Measurements from ENCODE around the gene SNX30.

The SNX30 gene

GRCh38 chr9:112848316-112849151 lies 98.0 kb downstream of the SNX30 start:
- H3K4me1 Mint-ChIP-seq, result peaks cover 25% of the 10 kb centered on the region
- no peaks in the 10 kb centered on the region for H3K27me3 Mint-ChIP-seq
- no peak overlapping the region for H3K4me3 Mint-ChIP-seq
- H3K9me3 Mint-ChIP-seq, result no peaks in the 10 kb centered on the region
- ATAC-seq, result no peak
- no peak for DNase-seq
- H3K27ac Mint-ChIP-seq, result no peak overlapping the region

GRCh38 chr9:112849363-112849922 lies 98.9 kb downstream of the SNX30 start:
- Mint-ChIP-seq H3K9me3 (no peaks in the 10 kb centered on the region), H3K4me1 (peaks cover 19% of the 10 kb centered on the region), H3K4me3 (no peak overlapping the region), H3K27me3 (no peaks in the 10 kb centered on the region), H3K27ac (no peak overlapping the region)
- DNase-seq (no peak), ATAC-seq (peak; percentile 67)

GRCh38 chr9:112850840-112851239 lies 100.3 kb downstream of the SNX30 start:
- no peaks in the 10 kb centered on the region for H3K9me3 Mint-ChIP-seq

GRCh38 chr9:112852741-112853504 lies 102.4 kb downstream of the SNX30 start:
- no peak for ATAC-seq
- Mint-ChIP-seq H3K27me3 (no peaks in the 10 kb centered on the region), H3K27ac (no peak overlapping the region), H3K4me3 (no peak overlapping the region), H3K9me3 (no peaks in the 10 kb centered on the region), H3K4me1 (peaks cover 6% of the 10 kb centered on the region)
- DNase-seq, result no peak

More at GRCh38 chr9:112850840-112851239, 100.3 kb downstream of the SNX30 start:
- H3K4me3 Mint-ChIP-seq, result no peak overlapping the region
- H3K4me1 Mint-ChIP-seq, result peaks cover 6% of the 10 kb centered on the region
- no peaks in the 10 kb centered on the region for H3K27me3 Mint-ChIP-seq
- no peak for ATAC-seq
- no peak for DNase-seq
- H3K27ac Mint-ChIP-seq, result no peak overlapping the region

GRCh38 chr9:112853882-112854585 lies 103.5 kb downstream of the SNX30 start:
- no peak for DNase-seq
- H3K4me3 Mint-ChIP-seq, result no peak overlapping the region
- no peak for ATAC-seq
- no peaks in the 10 kb centered on the region for H3K9me3 Mint-ChIP-seq
- H3K27ac Mint-ChIP-seq, result peak overlapping the region in 1 of 2 donors; percentile 16
- H3K27me3 Mint-ChIP-seq, result no peaks in the 10 kb centered on the region
- H3K4me1 Mint-ChIP-seq, result peaks cover under 1% of the 10 kb centered on the region

GRCh38 chr9:112854657-112855056 lies 104.1 kb downstream of the SNX30 start:
- Mint-ChIP-seq H3K9me3 (no peaks in the 10 kb centered on the region), H3K27ac (no peak overlapping the region), H3K4me1 (no peaks in the 10 kb centered on the region), H3K4me3 (no peak overlapping the region), H3K27me3 (no peaks in the 10 kb centered on the region)
- no peak for DNase-seq
- no peak for ATAC-seq

- Mint-ChIP-seq H3K27ac (no peak overlapping the region), H3K27me3 (no peaks in the 10 kb centered on the region), H3K4me1 (no peaks in the 10 kb centered on the region), H3K4me3 (no peak overlapping the region), H3K9me3 (no peaks in the 10 kb centered on the region)
- ATAC-seq (peak; percentile 83), DNase-seq (no peak)
These were observed 105.6 kb downstream of the SNX30 start for GRCh38 chr9:112856200-112856599.

- Mint-ChIP-seq H3K27me3 (no peaks in the 10 kb centered on the region), H3K9me3 (no peaks in the 10 kb centered on the region), H3K4me1 (peaks cover 4% of the 10 kb centered on the region), H3K4me3 (no peak overlapping the region), H3K27ac (no peak overlapping the region)
- ATAC-seq (peak; percentile 26), DNase-seq (no peak)
These were observed 106.3 kb downstream of the SNX30 start for GRCh38 chr9:112856843-112857242.

GRCh38 chr9:112858005-112858404 lies 107.4 kb downstream of the SNX30 start:
- Mint-ChIP-seq H3K4me3 (no peak overlapping the region), H3K4me1 (peaks cover 15% of the 10 kb centered on the region), H3K9me3 (no peaks in the 10 kb centered on the region), H3K27ac (no peak overlapping the region), H3K27me3 (no peaks in the 10 kb centered on the region)
- DNase-seq, result no peak
- ATAC-seq, result no peak

- Mint-ChIP-seq H3K4me3 (no peak overlapping the region), H3K27ac (peak overlapping the region in 1 of 2 donors; percentile 53), H3K4me1 (peaks cover 22% of the 10 kb centered on the region), H3K27me3 (no peaks in the 10 kb centered on the region), H3K9me3 (no peaks in the 10 kb centered on the region)
- ATAC-seq, result no peak
- DNase-seq, result no peak
These were observed 108.1 kb downstream of the SNX30 start for GRCh38 chr9:112858625-112859147.

- Mint-ChIP-seq H3K9me3 (no peaks in the 10 kb centered on the region), H3K4me1 (peaks cover 32% of the 10 kb centered on the region), H3K27me3 (no peaks in the 10 kb centered on the region), H3K27ac (peak overlapping the region in 1 of 2 donors; percentile 26), H3K4me3 (no peak overlapping the region)
- ATAC-seq (no peak), DNase-seq (no peak)
These were observed 109.9 kb downstream of the SNX30 start for GRCh38 chr9:112860451-112860850.

GRCh38 chr9:112861155-112861554 lies 110.6 kb downstream of the SNX30 start:
- Mint-ChIP-seq H3K4me3 (no peak overlapping the region), H3K4me1 (peaks cover 32% of the 10 kb centered on the region), H3K27me3 (no peaks in the 10 kb centered on the region), H3K9me3 (no peaks in the 10 kb centered on the region), H3K27ac (no peak overlapping the region)
- no peak for ATAC-seq
- no peak for DNase-seq

GRCh38 chr9:112861638-112862555 lies 111.3 kb downstream of the SNX30 start:
- H3K27ac Mint-ChIP-seq, result peak overlapping the region in 1 of 2 donors; percentile 54
- H3K4me3 Mint-ChIP-seq, result no peak overlapping the region
- DNase-seq (no peak), ATAC-seq (no peak)
- peaks cover 37% of the 10 kb centered on the region for H3K4me1 Mint-ChIP-seq
- H3K27me3 Mint-ChIP-seq, result no peaks in the 10 kb centered on the region
- no peaks in the 10 kb centered on the region for H3K9me3 Mint-ChIP-seq

GRCh38 chr9:112863214-112863613 lies 112.7 kb downstream of the SNX30 start:
- Mint-ChIP-seq H3K27ac (peak overlapping the region; percentile 11 to 28), H3K4me3 (peak overlapping the region in 1 of 2 donors; percentile 32), H3K27me3 (no peaks in the 10 kb centered on the region), H3K4me1 (peaks cover 48% of the 10 kb centered on the region), H3K9me3 (no peaks in the 10 kb centered on the region)
- ATAC-seq (no peak), DNase-seq (no peak)
